Small intestine (tissue), 7 donors: ENCODE results near the gene CDH8. TPM values are rescaled to one million over a fixed set of nuclear protein-coding genes. Genes with fewer than 3 reads are reported as not detected.

Source experiments
- DNase-seq, 2 donors: peaks; one replicate each; pipeline versions ENCODE4 v3.0.0 to v3.0.0-alpha.2; 2013
- FAIRE-seq: peaks from 2 replicates; lab custom pipeline; 2012; peaks lifted over from hg19 to GRCh38; lab: Jason Lieb, UNC
- H3K27ac ChIP-seq, 3 donors: one replicate each; pipeline ENCODE4 v1.5.1; 2013; ENCODE audit warnings: low read length in 2 of 3, mild to moderate bottlenecking in 2 of 3, control low read depth in 1 of 3, inconsistent platforms in 1 of 3, low read depth in 1 of 3, moderate library complexity in 1 of 3
- H3K27me3 ChIP-seq, 3 donors: one replicate each; pipeline ENCODE4 v1.6.1; 2013; ENCODE audit warnings: low read length in 3 of 3, inconsistent platforms in 1 of 3; ENCODE audit not compliant: control insufficient read depth in 3 of 3, insufficient read depth in 3 of 3
- H3K36me3 ChIP-seq, 3 donors: one replicate each; pipeline ENCODE4 v1.6.1; 2013; ENCODE audit warnings: low read length in 3 of 3, inconsistent platforms in 1 of 3, low read depth in 1 of 3, mild to moderate bottlenecking in 1 of 3, moderate library complexity in 1 of 3; ENCODE audit not compliant: control insufficient read depth in 3 of 3, insufficient read depth in 2 of 3
- H3K4me1 ChIP-seq, 3 donors: one replicate each; pipeline ENCODE4 v1.6.1; 2013; ENCODE audit warnings: low read length in 2 of 3, inconsistent platforms in 1 of 3, low read depth in 1 of 3, mild to moderate bottlenecking in 1 of 3, moderate library complexity in 1 of 3; ENCODE audit not compliant: control insufficient read depth in 3 of 3, insufficient read depth in 2 of 3
- H3K4me3 ChIP-seq, 3 donors: one replicate each; pipeline ENCODE4 v1.5.1; 2013; ENCODE audit warnings: low read length in 3 of 3, control low read depth in 1 of 3, inconsistent platforms in 1 of 3, low read depth in 1 of 3, mild to moderate bottlenecking in 1 of 3, moderate library complexity in 1 of 3
- H3K9me3 ChIP-seq, 2 donors: one replicate each; pipeline ENCODE4 v1.6.1; 2013; ENCODE audit warnings: low read depth in 1 of 2, low read length in 1 of 2; ENCODE audit not compliant: control insufficient read depth in 2 of 2, insufficient read depth in 1 of 2
- WGBS, 3 donors: extraction: QIAGEN DNeasy Blood & Tissue Kit; methylation state at CpG; one replicate each; pipeline ENCODE4 v1.1.7; 2013; 5-methylcytosine and 5-hydroxymethylcytosine counted together
- polyA plus RNA-seq, 4 donors: library from polyadenylated mRNA; stranded (reverse) in 3 of 4; unstranded in 1 of 4; fragments of 200-250 nt in 3 of 4; fragments of 120-200 nt in 1 of 4; gene quantifications; one replicate each; pipeline versions ENCODE4 v1.2.1 to v1.2.3, GENCODE V29; 2013
- donor health status: healthy with polysubstance abuse.
- donor health status: control.
- donor health status: control.
- donor health status: Bipolar disorder and iron deficiency.
- donor health status: healthy.

The CDH8 gene
- polyA plus RNA-seq, 4 donors, result 1.1 TPM; not detected in 2

DNA sequence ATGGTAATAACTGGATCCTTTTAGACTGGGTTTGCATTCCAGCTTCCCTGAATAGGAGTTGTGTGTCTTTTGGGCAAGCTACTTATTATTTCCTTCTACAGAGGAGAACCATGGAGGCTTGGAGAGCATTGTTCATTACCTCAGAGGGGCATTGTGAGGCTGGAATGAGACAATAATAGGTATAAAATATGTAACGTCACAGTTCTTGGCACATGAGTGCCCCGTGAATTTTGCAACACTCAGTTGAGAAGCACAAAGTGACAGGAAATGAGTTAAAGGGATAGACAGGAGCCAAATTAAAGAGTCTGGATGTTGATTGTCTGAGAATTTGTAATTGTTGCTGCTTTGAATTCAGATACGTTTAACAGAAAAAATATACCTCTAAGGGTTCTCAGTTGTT lies 92.2 kb downstream of the CDH8 start:
- no peaks in the 10 kb centered on the region for H3K27me3 ChIP-seq
- FAIRE-seq, result no peak
- no peaks in the 10 kb centered on the region for H3K9me3 ChIP-seq
- H3K4me3 ChIP-seq, result no peak overlapping the region
- H3K36me3 ChIP-seq, result no peaks in the 10 kb centered on the region
- no peak for DNase-seq
- H3K27ac ChIP-seq, result no peak overlapping the region
- 68% methylated on average over 3 of the region's 3 CpGs for WGBS, 3 donors
- H3K4me1 ChIP-seq, result no peaks in the 10 kb centered on the region

- 77 to 93% (median 84%) methylated on average over 10 of the region's 10 CpGs for WGBS, 3 donors
- H3K36me3 ChIP-seq, result no peaks in the 10 kb centered on the region
- H3K27me3 ChIP-seq, result no peaks in the 10 kb centered on the region
- H3K4me1 ChIP-seq, result no peaks in the 10 kb centered on the region
- FAIRE-seq, result no peak
- H3K9me3 ChIP-seq, result no peaks in the 10 kb centered on the region
- H3K27ac ChIP-seq, result no peak overlapping the region
- no peak for DNase-seq
- H3K4me3 ChIP-seq, result no peak overlapping the region
Observed at GRCh38 chr16:61940611-61941010, 95.6 kb downstream of the CDH8 start.

DNA sequence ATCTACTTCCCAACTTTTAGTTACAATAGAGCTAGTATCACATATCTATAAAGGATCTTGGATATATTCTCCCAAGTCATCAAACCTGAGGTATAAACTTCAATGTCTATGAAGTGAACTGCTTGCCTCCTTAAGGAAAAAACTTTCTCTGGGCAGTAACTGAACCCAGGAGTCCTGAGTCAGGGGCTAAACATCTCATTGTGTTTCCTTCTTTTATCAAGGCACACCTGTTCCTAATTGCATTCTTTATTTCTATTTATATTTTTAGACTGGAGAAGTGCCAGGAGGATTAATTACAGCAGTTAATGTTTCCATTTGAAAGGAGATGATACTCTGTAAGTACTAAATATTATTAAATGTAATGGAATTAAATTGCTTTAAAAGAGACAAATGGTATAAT lies 98.6 kb downstream of the CDH8 start:
- no peak for FAIRE-seq

DNA sequence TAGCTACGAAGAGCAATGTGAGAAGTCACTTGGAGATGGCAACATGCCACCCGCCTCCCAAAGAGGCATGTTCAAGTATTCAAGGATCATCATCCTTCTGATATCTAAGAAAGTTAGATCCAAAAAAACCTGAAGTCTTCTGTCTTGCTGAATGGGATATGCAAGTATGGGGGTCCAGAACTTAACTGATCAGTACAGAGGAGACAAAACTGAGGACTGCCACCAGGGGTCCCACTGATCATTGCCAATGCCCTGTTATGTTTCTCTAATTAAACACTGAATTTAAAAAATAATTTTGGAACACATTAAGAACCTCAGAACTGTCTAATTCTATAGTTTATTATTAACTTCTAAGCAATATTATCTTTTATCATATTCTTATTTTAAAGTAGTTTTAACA lies 99.7 kb downstream of the CDH8 start:
- H3K27ac ChIP-seq, result no peak overlapping the region
- H3K9me3 ChIP-seq, result no peaks in the 10 kb centered on the region
- no peak overlapping the region for H3K4me3 ChIP-seq
- H3K36me3 ChIP-seq, result no peaks in the 10 kb centered on the region
- WGBS, 3 donors, result 77 to 85% (median 82%) methylated on average over 2 of the region's 2 CpGs
- FAIRE-seq (no peak), DNase-seq (no peak)
- no peaks in the 10 kb centered on the region for H3K27me3 ChIP-seq
- no peaks in the 10 kb centered on the region for H3K4me1 ChIP-seq

More for the DNA sequence above, 98.6 kb downstream of the CDH8 start:
- H3K27ac ChIP-seq, result no peak overlapping the region
- H3K27me3 ChIP-seq, result no peaks in the 10 kb centered on the region
- H3K36me3 ChIP-seq, result no peaks in the 10 kb centered on the region
- no peaks in the 10 kb centered on the region for H3K9me3 ChIP-seq
- DNase-seq, result peak in 1 of 2 donors; percentile 2
- H3K4me1 ChIP-seq, result no peaks in the 10 kb centered on the region
- no peak overlapping the region for H3K4me3 ChIP-seq

- DNase-seq (no peak), FAIRE-seq (no peak)
- Histone ChIP-seq H3K36me3 (no peaks in the 10 kb centered on the region), H3K9me3 (no peaks in the 10 kb centered on the region), H3K27ac (no peak overlapping the region), H3K27me3 (no peaks in the 10 kb centered on the region), H3K4me1 (no peaks in the 10 kb centered on the region), H3K4me3 (no peak overlapping the region)
- 75 to 86% (median 79%) methylated on average over 3 of the region's 3 CpGs for whole genome bisulfite sequencing, 3 donors
Observed at GRCh38 chr16:61934601-61935000, 101.6 kb downstream of the CDH8 start.

DNA sequence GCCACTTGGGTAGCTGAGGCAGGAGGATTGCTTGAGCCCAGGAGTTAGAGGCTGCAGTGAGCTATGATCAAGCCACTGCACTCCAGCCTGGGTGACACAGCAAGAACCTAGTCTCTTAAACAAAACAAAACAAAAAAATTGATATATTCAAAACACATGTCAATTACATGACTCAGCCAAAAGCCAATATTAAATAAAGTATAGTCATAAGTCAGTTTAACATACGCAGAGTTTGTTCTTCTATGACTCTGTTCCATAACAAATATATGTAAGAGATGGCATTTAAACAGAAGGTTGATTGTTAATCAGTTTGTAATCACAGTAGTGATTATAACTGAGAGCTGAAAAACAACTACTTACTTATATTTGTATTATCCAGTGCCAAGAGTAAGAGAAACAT lies 106.5 kb downstream of the CDH8 start:
- 64 to 74% (median 74%) methylated on average over 1 of the region's 1 CpG for WGBS, 3 donors
- Histone ChIP-seq H3K4me1 (no peaks in the 10 kb centered on the region), H3K4me3 (no peak overlapping the region), H3K27me3 (no peaks in the 10 kb centered on the region), H3K36me3 (no peaks in the 10 kb centered on the region), H3K27ac (no peak overlapping the region), H3K9me3 (no peaks in the 10 kb centered on the region)
- DNase-seq (no peak), FAIRE-seq (no peak)

DNA sequence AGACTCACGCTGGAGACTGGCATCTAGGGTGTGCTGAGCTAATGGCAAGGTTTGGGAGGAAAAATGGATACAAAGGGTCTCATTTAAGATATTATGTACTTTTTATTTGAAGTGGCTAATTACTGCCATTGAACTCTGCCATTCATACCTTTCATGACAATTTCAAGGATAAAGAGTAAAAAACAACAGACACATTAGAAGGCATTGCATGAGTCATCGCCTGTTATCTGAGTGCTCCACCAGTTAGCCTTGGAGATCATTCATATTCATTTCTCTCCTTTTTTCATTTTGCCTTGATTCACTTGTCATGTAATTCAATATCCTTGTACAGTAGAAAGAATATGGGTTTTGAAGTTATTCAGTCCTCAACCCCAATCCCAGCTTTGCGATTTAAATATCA lies 109.5 kb downstream of the CDH8 start:
- WGBS, 3 donors, result 71 to 86% (median 85%) methylated on average over 3 of the region's 3 CpGs
- no peak for FAIRE-seq
- H3K4me1 ChIP-seq, result no peaks in the 10 kb centered on the region
- no peak overlapping the region for H3K27ac ChIP-seq
- no peaks in the 10 kb centered on the region for H3K27me3 ChIP-seq
- no peak for DNase-seq
- no peaks in the 10 kb centered on the region for H3K36me3 ChIP-seq
- H3K4me3 ChIP-seq, result no peak overlapping the region
- no peaks in the 10 kb centered on the region for H3K9me3 ChIP-seq

- no peaks in the 10 kb centered on the region for H3K27me3 ChIP-seq
- no peak for DNase-seq
- no peaks in the 10 kb centered on the region for H3K9me3 ChIP-seq
- H3K36me3 ChIP-seq, result no peaks in the 10 kb centered on the region
- no peak overlapping the region for H3K4me3 ChIP-seq
- H3K4me1 ChIP-seq, result no peaks in the 10 kb centered on the region
- FAIRE-seq, result no peak
- no peak overlapping the region for H3K27ac ChIP-seq
Observed at GRCh38 chr16:61923629-61924028, 112.6 kb downstream of the CDH8 start.

DNA sequence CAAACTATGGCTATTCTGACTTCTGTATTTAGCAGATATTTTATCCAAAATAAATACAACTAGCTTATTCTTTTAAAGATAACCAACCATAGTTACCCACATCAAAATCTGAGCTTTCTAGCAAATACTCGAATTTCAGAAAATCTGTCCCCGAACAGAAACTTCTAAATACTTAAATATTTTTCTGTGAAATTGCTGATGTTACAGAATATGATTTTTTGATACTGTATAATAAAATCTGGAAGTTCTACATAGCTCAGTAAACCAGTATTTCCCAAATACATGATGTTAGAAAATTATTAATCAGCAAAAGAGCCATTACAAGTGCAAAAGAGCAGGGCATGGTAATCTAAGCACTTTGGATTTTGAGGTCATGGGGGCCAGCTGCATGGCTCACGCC lies 114.9 kb downstream of the CDH8 start:
- Histone ChIP-seq H3K4me3 (no peak overlapping the region), H3K27ac (no peak overlapping the region), H3K27me3 (no peaks in the 10 kb centered on the region), H3K9me3 (no peaks in the 10 kb centered on the region), H3K4me1 (no peaks in the 10 kb centered on the region), H3K36me3 (no peaks in the 10 kb centered on the region)
- FAIRE-seq (no peak), DNase-seq (no peak)
- WGBS, 3 donors, result 61 to 85% (median 64%) methylated on average over 3 of the region's 3 CpGs
